Gastroesophageal sphincter (tissue), 4 donors: Measurements from ENCODE around the gene RAD51B. TPM values are rescaled to one million over a fixed set of nuclear protein-coding genes. Genes with fewer than 3 reads are reported as not detected.

Experiments used
- ATAC-seq: fragments of 150-250 bp; one replicate; pipeline ENCODE4 v1.9.1; 2016; ENCODE audit warnings: mild to moderate bottlenecking, moderate library complexity
- H3K27ac ChIP-seq, 4 donors: fragments of 200-600 bp; sonication (generic) in 3 of 4; 1 replicate in 3 of 4; 2 replicates in 1 of 4; pipeline ENCODE4 v1.5.1; 2016 to 2019
- H3K27me3 ChIP-seq: fragments of 200-600 bp; sonication (generic); one replicate; pipeline ENCODE4 v1.5.1; 2019
- H3K36me3 ChIP-seq, 2 donors: fragments of 200-600 bp; sonication (generic); one replicate each; pipeline ENCODE4 v1.5.1; 2019; ENCODE audit warnings: control low read depth in 1 of 2
- H3K4me1 ChIP-seq, 3 donors: fragments of 200-600 bp; sonication (generic); 1 replicate in 2 of 3; 2 replicates in 1 of 3; pipeline ENCODE4 v1.5.1; 2016 to 2019; ENCODE audit warnings: control low read depth in 2 of 3
- H3K4me3 ChIP-seq, 2 donors: fragments of 200-600 bp; sonication (generic); one replicate each; pipeline ENCODE4 v1.5.1; 2019; ENCODE audit warnings: mild to moderate bottlenecking in 1 of 2, moderate library complexity in 1 of 2
- H3K9me3 ChIP-seq, 3 donors: fragments of 200-600 bp; sonication (generic); one replicate each; pipeline ENCODE4 v1.5.1; 2017 to 2019; ENCODE audit warnings: control low read depth in 2 of 3
- EP300 ChIP-seq: sonication (generic); formaldehyde crosslinking; IDR thresholded peaks from one replicate; pipeline ENCODE4 v1.6.1; 2017; ENCODE audit warnings: antibody characterized with exemption, mild to moderate bottlenecking
- POLR2A ChIP-seq, 2 donors: fragments of 450-650 bp; IDR thresholded peaks; one replicate each; pipeline ENCODE4 v1.6.1; 2017; ENCODE audit warnings: antibody characterized with exemption in 2 of 2, mild to moderate bottlenecking in 2 of 2, moderate library complexity in 1 of 2
- POLR2AphosphoS5 ChIP-seq: sonication (generic); formaldehyde crosslinking; IDR thresholded peaks from one replicate; pipeline ENCODE4 v1.6.1; 2017; ENCODE audit warnings: antibody characterized with exemption
- WGBS, 2 donors: methylation state at CpG; one replicate each; pipeline ENCODE4 v1.1.5; 2018; ENCODE audit warnings: low coverage in 1 of 2; 5-methylcytosine and 5-hydroxymethylcytosine counted together
- total RNA-seq, 4 donors: library from RNA; depleted of rRNA; stranded (reverse); fragments of >200 nt; gene quantifications; one replicate each; pipeline ENCODE4 v1.1.0, GENCODE V29; 2016
- TF ChIP-seq, protein P1 (sequence below), 4 experiments: fragments of 200-600 bp in 2 of 4; fragments of 450-650 bp in 2 of 4; sonication (generic) in 1 of 4; IDR thresholded peaks; one replicate each; pipeline ENCODE4 v1.5.1; 2017 to 2019; ENCODE audit warnings: antibody characterized with exemption in 4 of 4, mild to moderate bottlenecking in 2 of 4, moderate library complexity in 2 of 4

Gene RAD51B
- 1 to 10 TPM; 5.1 to 7.0 (median 6.0) TPM for total RNA-seq

DNA sequence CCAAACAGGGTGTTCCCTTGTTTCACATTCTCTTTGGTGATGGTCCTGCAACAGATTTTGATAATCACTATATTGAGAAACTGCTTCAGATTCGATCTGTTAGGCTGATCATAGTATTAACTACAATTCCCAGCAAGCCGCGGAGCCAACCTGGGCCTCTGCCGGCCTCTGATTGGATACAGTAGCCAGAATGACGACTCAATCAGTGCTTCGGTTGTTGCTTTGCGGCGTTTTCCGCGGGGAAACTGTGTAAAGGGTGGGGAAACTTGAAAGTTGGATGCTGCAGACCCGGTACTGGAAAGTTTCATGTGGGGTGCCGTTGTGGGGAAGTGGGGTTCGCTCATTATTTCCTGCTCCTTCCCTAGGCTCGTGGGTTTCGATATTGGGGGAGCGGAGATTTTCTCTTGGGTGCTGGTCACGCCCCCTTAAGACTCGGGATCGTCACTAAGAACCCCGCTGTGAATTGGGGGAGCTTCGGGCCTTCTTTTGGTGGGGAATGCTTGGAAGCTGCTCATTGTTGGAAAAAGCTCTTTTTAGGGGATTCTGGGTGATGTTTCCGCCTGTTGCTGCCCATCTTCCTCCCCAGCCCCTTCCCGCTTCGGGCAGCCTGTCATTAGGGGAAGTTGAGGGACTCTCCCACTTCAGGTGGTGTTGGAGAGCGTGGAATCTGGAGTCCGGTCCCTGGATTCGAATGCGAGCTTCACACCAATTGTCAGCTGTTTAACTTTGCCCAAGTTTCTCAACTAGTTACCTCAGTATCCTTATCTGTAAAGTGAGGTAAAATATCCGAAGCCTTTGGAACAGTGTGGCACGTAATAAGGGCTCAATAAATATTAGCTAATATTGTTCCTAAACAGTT is at the start of gene RAD51B:
Gene RAD51B (plus strand): TSS at position 217 of the 859 bp plus-strand sequence.
- H3K27ac ChIP-seq: peak within 1 kb of the TSS in 3 of 4 donors; percentile 54 to 73 (median 63)
- TF ChIP-seq, protein P1, sequence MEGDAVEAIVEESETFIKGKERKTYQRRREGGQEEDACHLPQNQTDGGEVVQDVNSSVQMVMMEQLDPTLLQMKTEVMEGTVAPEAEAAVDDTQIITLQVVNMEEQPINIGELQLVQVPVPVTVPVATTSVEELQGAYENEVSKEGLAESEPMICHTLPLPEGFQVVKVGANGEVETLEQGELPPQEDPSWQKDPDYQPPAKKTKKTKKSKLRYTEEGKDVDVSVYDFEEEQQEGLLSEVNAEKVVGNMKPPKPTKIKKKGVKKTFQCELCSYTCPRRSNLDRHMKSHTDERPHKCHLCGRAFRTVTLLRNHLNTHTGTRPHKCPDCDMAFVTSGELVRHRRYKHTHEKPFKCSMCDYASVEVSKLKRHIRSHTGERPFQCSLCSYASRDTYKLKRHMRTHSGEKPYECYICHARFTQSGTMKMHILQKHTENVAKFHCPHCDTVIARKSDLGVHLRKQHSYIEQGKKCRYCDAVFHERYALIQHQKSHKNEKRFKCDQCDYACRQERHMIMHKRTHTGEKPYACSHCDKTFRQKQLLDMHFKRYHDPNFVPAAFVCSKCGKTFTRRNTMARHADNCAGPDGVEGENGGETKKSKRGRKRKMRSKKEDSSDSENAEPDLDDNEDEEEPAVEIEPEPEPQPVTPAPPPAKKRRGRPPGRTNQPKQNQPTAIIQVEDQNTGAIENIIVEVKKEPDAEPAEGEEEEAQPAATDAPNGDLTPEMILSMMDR (IDR thresholded peaks at IDR 0.05): no peak
- TF ChIP-seq EP300 (no peak), POLR2AphosphoS5 (no peak), POLR2A (IDR thresholded peaks at IDR 0.05) (no peak)
- H3K27me3 ChIP-seq: no peaks in the 10 kb centered on the region

DNA sequence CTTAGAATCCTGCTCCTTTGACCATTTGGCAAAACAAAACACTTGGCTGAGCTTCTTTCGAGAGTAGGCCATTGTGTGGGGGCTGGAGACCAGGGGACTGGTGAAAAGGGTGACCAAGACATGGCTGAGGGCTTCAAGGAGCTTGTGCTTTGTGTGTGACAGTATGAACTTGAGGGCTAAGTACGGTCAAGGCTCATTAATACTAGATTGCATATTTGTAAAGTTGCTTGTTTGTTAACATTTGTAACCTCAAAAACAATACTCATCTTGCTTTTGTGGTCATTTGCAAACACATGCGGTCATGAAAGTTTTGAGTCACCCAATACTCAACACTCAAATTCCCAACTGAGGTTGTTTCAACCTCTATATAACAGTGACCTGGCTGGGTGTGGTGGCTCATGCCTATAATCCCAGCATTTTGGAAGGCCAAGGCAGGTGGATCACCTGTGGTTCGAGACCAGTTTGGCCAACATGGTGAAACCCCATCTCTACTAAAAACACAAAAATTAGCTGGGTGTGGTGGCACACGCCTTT is 45.7 kb upstream of the RAD51B start:
- H3K27me3 ChIP-seq: no peaks in the 10 kb centered on the region
- peaks cover 23 to 100% of the 10 kb centered on the region in 2 donors for H3K36me3 ChIP-seq
- no peak overlapping the region for H3K27ac ChIP-seq
- H3K9me3 ChIP-seq: no peaks in the 10 kb centered on the region
- H3K4me3 ChIP-seq: no peak overlapping the region
- ATAC-seq: no peak
- TF ChIP-seq POLR2A (IDR thresholded peaks at IDR 0.05) (no peak), POLR2AphosphoS5 (no peak), EP300 (no peak)
- TF ChIP-seq, protein P1 (IDR thresholded peaks at IDR 0.05): no peak
- H3K4me1 ChIP-seq: no peaks in the 10 kb centered on the region
- WGBS, 2 donors: 93 to 94% methylated on average over 3 to 4 of the region's 5 CpGs

More for the DNA sequence above, at the start of gene RAD51B:
- WGBS, 2 donors: 0% methylated on average over 16 to 22 of the region's 30 CpGs
- Histone ChIP-seq H3K9me3 (no peaks in the 10 kb centered on the region), H3K4me1 (peaks cover 3 to 37% (median 17%) of the 10 kb centered on the region in 3 donors), H3K36me3 (no peaks in the 10 kb centered on the region), H3K4me3 (peak within 1 kb of the TSS; percentile 74 to 78)
- ATAC-seq: peak; percentile 84

GRCh38 chr14:67776653-67777322 is 42.8 kb upstream of the RAD51B start:
- TF ChIP-seq EP300 (no peak), POLR2A (IDR thresholded peaks at IDR 0.05) (no peak), POLR2AphosphoS5 (no peak)
- TF ChIP-seq, protein P1 (IDR thresholded peaks at IDR 0.05): no peak
- Histone ChIP-seq H3K36me3 (peaks cover 23 to 100% of the 10 kb centered on the region in 2 donors), H3K4me1 (no peaks in the 10 kb centered on the region), H3K4me3 (no peak overlapping the region), H3K27me3 (no peaks in the 10 kb centered on the region), H3K9me3 (no peaks in the 10 kb centered on the region), H3K27ac (no peak overlapping the region)
- WGBS, 2 donors: 64 to 80% methylated on average over 1 to 4 of the region's 4 CpGs
- ATAC-seq: no peak

GRCh38 chr14:67778792-67779191 is 40.8 kb upstream of the RAD51B start:
- TF ChIP-seq, protein P1 (IDR thresholded peaks at IDR 0.05): no peak
- Histone ChIP-seq H3K36me3 (peaks cover 21 to 100% of the 10 kb centered on the region in 2 donors), H3K4me1 (no peaks in the 10 kb centered on the region), H3K9me3 (no peaks in the 10 kb centered on the region), H3K4me3 (no peak overlapping the region), H3K27me3 (no peaks in the 10 kb centered on the region), H3K27ac (no peak overlapping the region)
- 67 to 100% methylated on average over 1 of the region's 1 CpG for WGBS, 2 donors
- no peak for ATAC-seq
